ENCODE results near the gene ACBD6.

GRCh38 chr1:180254854-180255253 is 247.5 kb downstream of the ACBD6 start:
- TF ChIP-seq CTCF (IDR thresholded peaks at IDR 0.05) (no peak), EZH2 (IDR thresholded peaks at IDR 0.05; ENCODE audit: borderline replicate concordance, insufficient read depth, low read depth, low read length, poor library complexity, severe bottlenecking) (no peak)

Data from B cell (primary cell).